ENCODE data around the gene TNIP2.
A peak's percentile ranks its signal among the peaks of the same experiment; 100 is the strongest.

Gene TNIP2

DNA sequence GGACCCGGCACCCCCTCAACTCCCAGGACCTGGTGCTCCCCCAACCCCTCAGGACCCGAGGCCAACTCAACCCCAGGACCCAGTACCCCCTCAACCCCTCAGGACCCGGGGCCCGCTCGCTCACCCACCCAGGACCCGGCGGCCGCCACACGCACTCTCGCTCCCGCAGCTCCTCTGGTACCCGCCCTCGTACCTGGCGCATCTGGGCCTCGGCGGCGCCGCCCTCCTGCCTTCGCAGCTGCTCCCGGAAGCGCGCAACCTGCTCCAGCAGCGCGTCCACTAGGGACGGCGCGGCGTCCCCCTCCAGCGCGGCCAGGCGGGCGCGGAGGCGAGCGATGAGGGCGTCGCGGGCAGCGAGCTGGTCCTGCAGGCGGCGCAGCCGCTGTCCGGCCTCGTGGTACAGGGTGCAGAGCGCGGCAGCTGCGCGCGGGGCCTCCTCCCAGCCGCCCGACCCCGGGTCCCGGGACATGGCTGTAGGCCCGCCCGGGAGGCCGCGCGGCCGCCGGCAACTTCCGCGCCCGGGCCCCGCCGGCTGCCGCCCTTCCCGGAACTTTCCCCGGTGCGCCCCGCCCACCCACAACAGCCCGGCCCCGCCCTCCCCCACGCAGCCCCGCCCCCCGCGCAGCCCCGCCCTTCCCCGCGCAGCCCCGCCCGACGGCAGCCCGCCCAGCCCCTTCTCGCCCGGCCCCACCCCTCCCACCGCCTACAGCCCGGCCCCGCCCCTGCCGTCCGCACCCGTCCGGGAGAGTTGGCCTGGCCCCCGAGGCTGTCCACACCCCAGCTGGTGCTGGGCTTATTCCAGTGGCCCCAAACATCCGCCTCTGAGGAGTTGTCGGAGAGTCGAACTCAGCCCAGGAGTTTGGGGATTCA, at the start of gene TNIP2:
Gene TNIP2, minus strand, starts transcription at position 516 of the 870 bp plus-strand sequence. Its CDS starts 47 bp downstream, at position 469.
- peak; percentile 76 for DNase-seq

- no peak for DNase-seq
Measured at GRCh38 chr4:2804973-2805501, 48.9 kb upstream of the TNIP2 start.

- DNase-seq = no peak
Measured at GRCh38 chr4:2804449-2804972, 48.4 kb upstream of the TNIP2 start.

GRCh38 chr4:2803624-2804448, 47.7 kb upstream of the TNIP2 start:
- no peak for DNase-seq

GRCh38 chr4:2802618-2803531, 46.7 kb upstream of the TNIP2 start:
- DNase-seq = no peak

- no peak for DNase-seq
Measured at GRCh38 chr4:2800691-2801596, 44.8 kb upstream of the TNIP2 start.

GRCh38 chr4:2799971-2800690, 44.0 kb upstream of the TNIP2 start:
- DNase-seq = no peak

DNA sequence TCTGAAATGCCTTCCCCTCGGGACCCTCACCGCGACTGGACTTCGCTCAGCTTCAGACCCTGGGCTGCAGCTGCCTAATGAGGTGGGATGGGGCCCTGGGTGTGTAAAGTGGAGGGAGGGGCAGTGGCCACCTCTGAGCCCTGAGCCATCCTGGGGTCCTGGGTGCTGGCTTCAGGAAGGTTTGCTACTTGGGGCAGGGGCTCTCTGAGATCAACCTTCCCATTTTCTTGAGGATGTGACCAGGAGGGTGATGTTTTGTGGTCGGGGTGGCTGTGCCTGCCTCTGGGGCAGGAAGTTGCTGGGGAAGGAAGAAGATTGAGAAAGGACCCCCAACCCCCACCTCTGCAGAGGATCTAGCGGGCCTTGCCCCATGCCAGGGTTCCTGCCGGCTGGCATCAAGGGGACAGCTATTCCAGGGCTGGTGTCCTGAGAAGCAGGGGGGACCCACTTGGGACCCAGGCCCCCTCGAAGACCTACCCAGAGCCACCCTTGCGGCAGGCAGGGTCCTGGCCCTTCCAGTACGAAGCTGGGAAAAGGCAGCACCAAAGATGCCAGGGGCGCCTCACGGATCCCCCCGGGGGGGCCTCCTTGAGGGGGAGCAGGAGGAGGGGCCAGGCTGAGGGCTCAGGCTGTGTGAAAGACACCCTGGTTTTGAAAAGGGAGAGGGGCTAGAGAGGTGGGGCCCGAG, 43.2 kb upstream of the TNIP2 start:
- peak; percentile 15 for DNase-seq

DNA sequence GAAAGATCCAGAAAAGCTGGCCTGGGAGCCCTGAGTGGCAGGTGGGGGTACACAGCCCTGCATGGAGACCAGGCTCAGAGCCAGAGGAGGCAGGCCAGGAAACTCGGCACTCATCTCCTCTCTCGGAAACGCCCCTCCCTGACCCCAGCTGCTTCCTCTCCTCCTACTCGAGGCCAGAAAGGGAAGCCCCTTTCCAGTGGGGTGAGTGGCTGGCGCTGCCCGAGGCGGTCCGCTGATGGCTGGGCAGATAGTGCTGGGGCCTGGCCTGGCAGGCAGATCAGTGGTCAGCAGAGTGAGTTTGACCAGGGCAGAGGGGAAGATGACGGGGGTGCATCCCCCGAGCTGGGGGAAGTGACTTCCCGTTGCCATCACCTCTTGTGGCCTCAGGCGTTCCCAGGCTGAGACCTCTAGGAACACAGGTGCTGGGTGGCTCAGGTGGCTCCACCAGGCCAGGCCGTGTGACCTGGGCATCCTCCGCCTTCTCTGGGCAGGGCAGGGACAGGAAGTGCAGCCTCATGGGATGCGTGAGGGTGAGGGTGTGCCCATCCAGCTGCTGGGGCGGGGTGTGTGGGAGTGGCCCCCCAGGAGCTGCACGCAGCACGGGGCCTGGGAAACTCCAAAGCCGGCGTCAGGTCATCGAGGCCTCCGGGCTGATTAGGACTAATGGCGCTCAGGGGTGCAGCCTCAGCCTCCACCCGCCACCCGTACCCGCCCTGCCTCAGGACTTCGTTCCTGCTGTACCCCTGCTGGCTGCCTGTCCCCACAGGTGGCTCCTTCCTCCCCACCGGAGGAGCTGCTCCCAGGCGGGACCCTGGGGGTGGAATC, 42.5 kb upstream of the TNIP2 start:
- DNase-seq = peak; percentile 38

GRCh38 chr4:2797545-2798305, 41.6 kb upstream of the TNIP2 start:
- peak; percentile 48 for DNase-seq

GRCh38 chr4:2796849-2797544, 40.9 kb upstream of the TNIP2 start:
- DNase-seq = no peak

GRCh38 chr4:2795893-2796848, 40.0 kb upstream of the TNIP2 start:
- no peak for DNase-seq

DNA sequence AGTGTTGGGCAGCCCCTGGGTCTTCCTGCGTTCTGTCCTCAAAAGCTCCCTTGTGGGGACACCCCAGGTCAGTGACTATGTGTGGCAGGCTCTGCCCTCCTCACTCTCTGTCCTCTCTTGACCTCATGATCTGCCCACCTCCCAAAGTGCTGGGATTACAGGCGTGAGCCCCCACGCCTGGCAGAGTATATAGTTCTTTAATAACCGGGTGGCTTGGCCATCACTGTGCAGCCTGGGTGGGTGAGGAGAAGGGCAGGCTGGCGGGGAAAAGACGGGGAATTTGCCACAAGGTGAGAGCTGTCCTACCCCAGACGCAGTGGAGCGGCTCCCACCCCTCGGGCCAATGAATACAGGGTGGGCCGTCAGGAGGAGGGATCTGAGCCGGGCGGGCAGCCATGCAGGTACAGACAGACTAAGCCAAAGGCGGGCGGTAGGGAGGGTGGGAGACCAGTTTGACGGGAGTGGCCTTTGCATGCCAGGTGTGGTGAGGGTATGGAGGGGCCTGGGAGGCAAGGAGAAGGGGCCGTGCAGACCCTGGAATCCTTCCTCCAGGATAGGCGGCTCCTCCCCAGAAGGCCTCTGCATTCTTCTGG, 39.3 kb upstream of the TNIP2 start:
- peak; percentile 15 for DNase-seq

DNA sequence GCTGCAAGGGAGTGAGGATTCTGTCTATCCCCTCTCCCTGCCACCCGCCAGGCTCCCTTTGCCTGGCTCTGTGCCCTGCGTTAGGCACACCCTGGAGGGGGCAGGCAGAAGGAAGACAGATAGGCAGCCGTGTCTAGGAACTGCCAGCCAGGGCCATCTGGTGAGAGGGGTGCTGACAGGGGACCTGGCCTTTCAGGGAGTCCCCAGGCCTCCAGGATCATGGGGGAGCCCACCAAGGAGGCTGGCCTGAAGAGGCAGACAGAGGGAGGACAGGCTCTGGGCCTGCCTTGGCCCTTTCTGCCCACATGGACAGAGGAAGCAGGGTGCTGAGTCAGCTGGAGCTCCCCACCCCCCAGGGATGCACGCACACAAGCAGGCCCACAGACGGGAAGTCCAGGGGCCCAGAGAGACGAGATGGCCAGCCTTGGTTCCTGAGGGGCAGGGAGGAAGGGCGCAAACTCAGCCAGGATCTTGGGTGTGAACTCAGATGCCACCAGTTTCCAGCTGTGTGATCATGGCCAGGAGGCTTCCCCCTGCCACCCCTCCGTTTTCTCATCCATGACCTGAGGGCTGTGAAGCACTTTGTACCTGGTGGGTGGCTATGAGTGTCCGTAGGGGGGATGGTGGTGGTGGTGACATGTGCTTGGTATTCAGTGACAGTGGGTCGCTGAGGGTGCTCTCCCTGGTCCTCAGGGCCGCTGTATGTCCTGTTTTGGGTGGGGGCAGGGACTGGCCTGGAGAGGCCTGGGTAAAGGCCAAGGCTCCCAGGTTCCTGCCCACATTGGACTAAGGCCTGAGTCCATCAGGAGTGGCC, 38.6 kb upstream of the TNIP2 start:
- peak; percentile 14 for DNase-seq
